ENCODE measurements around the gene GPR37L1.

- TF ChIP-seq, protein P1, sequence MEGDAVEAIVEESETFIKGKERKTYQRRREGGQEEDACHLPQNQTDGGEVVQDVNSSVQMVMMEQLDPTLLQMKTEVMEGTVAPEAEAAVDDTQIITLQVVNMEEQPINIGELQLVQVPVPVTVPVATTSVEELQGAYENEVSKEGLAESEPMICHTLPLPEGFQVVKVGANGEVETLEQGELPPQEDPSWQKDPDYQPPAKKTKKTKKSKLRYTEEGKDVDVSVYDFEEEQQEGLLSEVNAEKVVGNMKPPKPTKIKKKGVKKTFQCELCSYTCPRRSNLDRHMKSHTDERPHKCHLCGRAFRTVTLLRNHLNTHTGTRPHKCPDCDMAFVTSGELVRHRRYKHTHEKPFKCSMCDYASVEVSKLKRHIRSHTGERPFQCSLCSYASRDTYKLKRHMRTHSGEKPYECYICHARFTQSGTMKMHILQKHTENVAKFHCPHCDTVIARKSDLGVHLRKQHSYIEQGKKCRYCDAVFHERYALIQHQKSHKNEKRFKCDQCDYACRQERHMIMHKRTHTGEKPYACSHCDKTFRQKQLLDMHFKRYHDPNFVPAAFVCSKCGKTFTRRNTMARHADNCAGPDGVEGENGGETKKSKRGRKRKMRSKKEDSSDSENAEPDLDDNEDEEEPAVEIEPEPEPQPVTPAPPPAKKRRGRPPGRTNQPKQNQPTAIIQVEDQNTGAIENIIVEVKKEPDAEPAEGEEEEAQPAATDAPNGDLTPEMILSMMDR (conservative IDR thresholded peaks at IDR 0.05; ENCODE audit: low read depth, low read length), result no peak
- TF ChIP-seq POLR2A (IDR thresholded peaks at IDR 0.05; ENCODE audit: low read depth, low read length) (no peak), RAD21 (IDR thresholded peaks at IDR 0.05; ENCODE audit: low read length) (no peak), ELK1 (IDR thresholded peaks at IDR 0.05; ENCODE audit: borderline replicate concordance, low read depth, low read length) (no peak), MXI1 (IDR thresholded peaks at IDR 0.05; ENCODE audit: borderline replicate concordance, low read depth, low read length) (no peak), RCOR1 (IDR thresholded peaks at IDR 0.05; ENCODE audit: insufficient replicate concordance, low read length) (no peak)
Observed at GRCh38 chr1:202146279-202146678, 23.6 kb downstream of the GPR37L1 start.

Measured in IMR-90 (cell line).